CD4-positive, alpha-beta T cell (primary cell): ENCODE results near the gene ITGAL. TPM values are rescaled to one million over a fixed set of nuclear protein-coding genes. Genes with fewer than 3 reads are reported as not detected.
A peak's percentile ranks its signal among the peaks of the same experiment; 100 is the strongest.
"Not testable (repeated sequence)": the region's sequence is repeated elsewhere in the genome, so short reads cannot be mapped to it uniquely, and the experiment has no call there.

Experiments used
- ATAC-seq: fragments of 200-7000 bp; cut with Tn5 transposase; one replicate; pipeline ENCODE4 v1.10.0; 2022; ENCODE audit warnings: mild to moderate bottlenecking; ENCODE audit not compliant: poor library complexity
- CTCF ChIA-PET: fragments of 350-600 bp; sonication (Branson Sonifier 250); formaldehyde crosslinking; loops from one replicate; lab custom pipeline; 2021; ENCODE audit warnings: antibody characterized with exemption, inconsistent platforms; lab: Charles Lee
- POLR2A ChIA-PET: fragments of 350-600 bp; sonication (Branson Sonifier 250); formaldehyde crosslinking; loops from one replicate; lab custom pipeline; 2021; ENCODE audit warnings: antibody characterized with exemption, inconsistent platforms; lab: Charles Lee
- DNase-seq, 14 experiments: peaks; one replicate each; pipeline ENCODE4 v3.0.0-alpha.2; 2013 to 2020; ENCODE audit warnings: mixed read lengths in 2 of 14
- H3K27ac ChIP-seq, 2 donors: one replicate each; pipeline versions ENCODE4 v1.5.1 to v1.7.0; 2013; ENCODE audit warnings: low read length in 2 of 2, low read depth in 1 of 2, mild to moderate bottlenecking in 1 of 2
- H3K27me3 ChIP-seq, 2 experiments: 1 replicate in 1 of 2; 2 replicates in 1 of 2; pipeline versions ENCODE4 v1.6.1 to v1.7.0; 2013; ENCODE audit warnings: low read length in 2 of 2, control low read depth in 1 of 2, mild to moderate bottlenecking in 1 of 2, moderate library complexity in 1 of 2; ENCODE audit not compliant: insufficient read depth in 2 of 2, control insufficient read depth in 1 of 2
- H3K36me3 ChIP-seq: one replicate; pipeline ENCODE4 v1.6.1; 2013; ENCODE audit warnings: low read length, control low read depth; ENCODE audit not compliant: insufficient read depth
- H3K4me1 ChIP-seq: one replicate; pipeline ENCODE4 v1.6.1; 2013; ENCODE audit warnings: low read length, control low read depth; ENCODE audit not compliant: insufficient read depth
- H3K4me3 ChIP-seq: one replicate; pipeline ENCODE4 v1.5.1; 2013; ENCODE audit warnings: mild to moderate bottlenecking, low read length, moderate library complexity
- H3K9me3 ChIP-seq, 2 experiments: 1 replicate in 1 of 2; 2 replicates in 1 of 2; pipeline versions ENCODE4 v1.6.1 to v1.7.0; 2013; ENCODE audit warnings: low read length in 2 of 2, mild to moderate bottlenecking in 2 of 2, control low read depth in 1 of 2, moderate library complexity in 1 of 2; ENCODE audit not compliant: control insufficient read depth in 1 of 2, insufficient read depth in 1 of 2
- H3K27ac Mint-ChIP-seq: one replicate; pipeline ENCODE4 v1.8.0; 2020; ENCODE audit warnings: mixed read lengths
- H3K27me3 Mint-ChIP-seq: one replicate; pipeline ENCODE4 v1.8.0; 2021; ENCODE audit warnings: mixed read lengths
- H3K36me3 Mint-ChIP-seq: one replicate; pipeline ENCODE4 v1.8.0; 2021; ENCODE audit warnings: low read depth, mixed read lengths
- H3K4me1 Mint-ChIP-seq: one replicate; pipeline ENCODE4 v1.8.0; 2021; ENCODE audit warnings: low read depth, mixed read lengths
- H3K4me3 Mint-ChIP-seq: one replicate; pipeline ENCODE4 v1.8.0; 2020; ENCODE audit warnings: mild to moderate bottlenecking, mixed read lengths
- H3K9me3 Mint-ChIP-seq: one replicate; pipeline ENCODE4 v1.8.0; 2020; ENCODE audit warnings: mixed read lengths
- CTCF ChIP-seq: fragments of 200-600 bp; IDR thresholded peaks from one replicate; pipeline ENCODE4 v1.8.0; 2022; ENCODE audit warnings: antibody characterized with exemption, mild to moderate bottlenecking
- intact Hi-C, 2 experiments: fragments of 100-400 bp; cut with DNase I in 1 of 2; cut with micrococcal nuclease in 1 of 2; formaldehyde crosslinking; loops; one replicate each; pipeline versions ENCODE4 v1.15.1 to v1.9.0; 2023 to 2025; cut with DNase I, micrococcal nuclease
- total RNA-seq, 174 experiments: library from RNA in 2 of 174; stranded (reverse) in 2 of 174; gene quantifications; one replicate each; pipeline ENCODE4 v1.2.3 and lab custom pipeline; 2021 to 2026

ITGAL gene
- total RNA-seq, 2 experiments from 2014 or later: 186 to 187 TPM

- H3K27me3 Mint-ChIP-seq: no peaks in the 10 kb centered on the region
- ChIA-PET POLR2A (interaction anchor here (0.6 to 2.8 kb wide), 7 partner anchors 10 to 688 kb away, joined by 3 to 21 read pairs (median 6); partner anchors contain the start of genes DCTPP1, ITGAL and ZNF764), CTCF (interaction anchor here (0.6 to 2.3 kb wide), 19 partner anchors 9 to 523 kb away, joined by 3 to 22 read pairs (median 5); partner anchors contain the start of genes DCTPP1, ITGAL and ZNF771)
- H3K4me3 Mint-ChIP-seq: no peak overlapping the region
- ATAC-seq (no peak), DNase-seq (no peak)
- TF ChIP-seq CTCF: no peak
- H3K27ac Mint-ChIP-seq: no peak overlapping the region
- Histone ChIP-seq H3K27me3 (no peaks in the 10 kb centered on the region), H3K27ac (no peak overlapping the region), H3K4me1 (peaks cover 35% of the 10 kb centered on the region), H3K9me3 (no peaks in the 10 kb centered on the region), H3K4me3 (no peak overlapping the region), H3K36me3 (no peaks in the 10 kb centered on the region)
- H3K36me3 Mint-ChIP-seq: peaks cover 15% of the 10 kb centered on the region
- intact Hi-C loops: loop anchor here (1.0 to 5.0 kb wide), 7 partner anchors 23 to 183 kb away; partner anchors contain the start of genes ITGAL (in 1 of the 2), ZNF764 (in 1 of the 2) and ZNF768 (in 1 of the 2)
- H3K9me3 Mint-ChIP-seq: no peaks in the 10 kb centered on the region
- H3K4me1 Mint-ChIP-seq: peaks cover 50% of the 10 kb centered on the region
Observed at GRCh38 chr16:30449116-30449435, 23.5 kb upstream of the ITGAL start.

GRCh38 chr16:30452709-30453580, 19.6 kb upstream of the ITGAL start:
- peaks cover 53% of the 10 kb centered on the region for H3K4me1 Mint-ChIP-seq
- intact Hi-C loops, POLR2A ChIA-PET, DNase-seq, H3K4me3 Mint-ChIP-seq, H3K9me3 ChIP-seq, H3K4me3 ChIP-seq, H3K27ac ChIP-seq, H3K27me3 ChIP-seq, ATAC-seq, H3K36me3 ChIP-seq, H3K36me3 Mint-ChIP-seq, H3K27me3 Mint-ChIP-seq, H3K9me3 Mint-ChIP-seq: not testable (repeated sequence)
- CTCF ChIA-PET: interaction anchor here (1.3 kb wide), 1 partner anchor 23 kb away, joined by 4 read pairs; the partner anchor contains the start of gene DCTPP1
- peak overlapping the region; percentile 59 for H3K27ac Mint-ChIP-seq
- H3K4me1 ChIP-seq: peaks cover 37% of the 10 kb centered on the region

- intact Hi-C loops: no loop called here
- H3K27ac Mint-ChIP-seq: peak overlapping the region; percentile 91
- no peaks in the 10 kb centered on the region for H3K36me3 Mint-ChIP-seq
- ATAC-seq: no peak
- no peaks in the 10 kb centered on the region for H3K9me3 Mint-ChIP-seq
- H3K4me1 ChIP-seq: peaks cover 40% of the 10 kb centered on the region
- POLR2A ChIA-PET: interaction anchor here (1.2 to 7.9 kb wide), 4 partner anchors 15 to 66 kb away, joined by 3 to 170 read pairs (median 3); partner anchors contain the start of genes DCTPP1 and ITGAL
- no peaks in the 10 kb centered on the region for H3K27me3 Mint-ChIP-seq
- TF ChIP-seq CTCF: no peak
- CTCF ChIA-PET: interaction anchor here (1.2 kb wide), 1 partner anchor 69 kb away, joined by 3 read pairs; no protein-coding TSS in a partner anchor
- peaks cover 51% of the 10 kb centered on the region for H3K4me1 Mint-ChIP-seq
- no peak for DNase-seq
- H3K27me3 ChIP-seq: no peaks in the 10 kb centered on the region
- no peak overlapping the region for H3K4me3 Mint-ChIP-seq
- no peak overlapping the region for H3K4me3 ChIP-seq
- H3K36me3 ChIP-seq: no peaks in the 10 kb centered on the region
- H3K9me3 ChIP-seq: no peaks in the 10 kb centered on the region
- no peak overlapping the region for H3K27ac ChIP-seq
Observed at GRCh38 chr16:30456302-30456701, 16.2 kb upstream of the ITGAL start.
